ENCODE data around the gene CWC27. TPM values are rescaled to one million over a fixed set of nuclear protein-coding genes. Genes with fewer than 3 reads are reported as not detected.

Gene CWC27
- total and polyA plus RNA-seq, 2 of the 13 experiments (the other 11 are each of a cell fraction or from before 2014, with no cell fraction given), result 21.1 to 25.7 TPM

- no peak for TF ChIP-seq ZNF513 (CRISPR knock-in tag; conservative IDR thresholded peaks at IDR 0.05)
- no peak for TF ChIP-seq MED8 (CRISPR knock-in tag; IDR thresholded peaks at IDR 0.05; ENCODE audit: insufficient replicate concordance)
- no peak for TF ChIP-seq ZNF713 (CRISPR knock-in tag; IDR thresholded peaks at IDR 0.05)
- no peak for TF ChIP-seq ZUFSP (CRISPR knock-in tag; IDR thresholded peaks at IDR 0.05; ENCODE audit: borderline replicate concordance)
- no peak for TF ChIP-seq NFE2L2 (IDR thresholded peaks at IDR 0.05; ENCODE audit: low read length)
- TF ChIP-seq ZNF253 (CRISPR knock-in tag; IDR thresholded peaks at IDR 0.05; ENCODE audit: borderline replicate concordance), result no peak
- TF ChIP-seq ZNF589 (CRISPR knock-in tag; conservative IDR thresholded peaks at IDR 0.05), result no peak; the same call in 1 of the 2 replicates
- TF ChIP-seq ZNF607 (CRISPR knock-in tag; IDR thresholded peaks at IDR 0.05; ENCODE audit: borderline replicate concordance), result peak; percentile 73; the same call in 1 of the 2 replicates
- TF ChIP-seq, protein P1, sequence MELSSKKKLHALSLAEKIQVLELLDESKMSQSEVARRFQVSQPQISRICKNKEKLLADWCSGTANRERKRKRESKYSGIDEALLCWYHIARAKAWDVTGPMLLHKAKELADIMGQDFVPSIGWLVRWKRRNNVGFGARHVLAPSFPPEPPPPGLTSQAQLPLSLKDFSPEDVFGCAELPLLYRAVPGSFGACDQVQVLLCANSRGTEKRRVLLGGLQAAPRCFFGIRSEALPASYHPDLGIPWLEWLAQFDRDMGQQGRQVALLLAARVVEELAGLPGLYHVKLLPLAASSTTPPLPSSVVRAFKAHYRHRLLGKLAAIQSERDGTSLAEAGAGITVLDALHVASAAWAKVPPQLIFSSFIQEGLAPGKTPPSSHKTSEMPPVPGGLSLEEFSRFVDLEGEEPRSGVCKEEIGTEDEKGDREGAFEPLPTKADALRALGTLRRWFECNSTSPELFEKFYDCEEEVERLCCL (CRISPR knock-in tag; IDR thresholded peaks at IDR 0.05; ENCODE audit: borderline replicate concordance), result no peak
- no peak for TF ChIP-seq DNMT3B (CRISPR knock-in tag; conservative IDR thresholded peaks at IDR 0.05)
- TF ChIP-seq ZNF234 (CRISPR knock-in tag; conservative IDR thresholded peaks at IDR 0.05), result no peak
- TF ChIP-seq AFF4 (CRISPR knock-in tag; IDR thresholded peaks at IDR 0.05), result no peak
- TF ChIP-seq ZNF138 (CRISPR knock-in tag; IDR thresholded peaks at IDR 0.05; ENCODE audit: low read depth), result no peak
- no peak for TF ChIP-seq ZNF24 (IDR thresholded peaks at IDR 0.05)
- TF ChIP-seq GFI1 (CRISPR knock-in tag; IDR thresholded peaks at IDR 0.05; ENCODE audit: borderline replicate concordance), result no peak; the same call in 1 of the 2 replicates
- no peak for TF ChIP-seq ZFP82 (CRISPR knock-in tag; IDR thresholded peaks at IDR 0.05; ENCODE audit: borderline replicate concordance)
- TF ChIP-seq ZBTB21 (CRISPR knock-in tag; IDR thresholded peaks at IDR 0.05), result peak; percentile 58; the same call in 1 of the 2 replicates
- no peak for TF ChIP-seq NR3C1 (CRISPR knock-in tag; IDR thresholded peaks at IDR 0.05)
- TF ChIP-seq ZNF136 (CRISPR knock-in tag; IDR thresholded peaks at IDR 0.05; ENCODE audit: low read depth), result 0 out of 2 replicates have a peak, but pooled peaks have one; percentile 60
Measured at GRCh38 chr5:65035211-65036206, 266.8 kb downstream of the CWC27 start (continued).
